Mucosa of gallbladder (tissue), 1 donor: ENCODE measurements around the gene ANKRD13B. TPM values are rescaled to one million over a fixed set of nuclear protein-coding genes. Genes with fewer than 3 reads are reported as not detected.
A peak's percentile ranks its signal among the peaks of the same experiment; 100 is the strongest.
"Not testable (repeated sequence)": the region's sequence is repeated elsewhere in the genome, so short reads cannot be mapped to it uniquely, and the experiment has no call there.

Experiments used
- DNase-seq: peaks from one replicate; pipeline ENCODE4 v3.0.0-alpha.2; 2020; ENCODE audit warnings: low spot score
- total RNA-seq: library from RNA; stranded (reverse); gene quantifications from one replicate; pipeline ENCODE4 v1.2.1, GENCODE V29; 2021
- donor health status: DM: no; HTN: no; CAD: no.

ANKRD13B gene
- 13.4 TPM for total RNA-seq

GRCh38 chr17:29592850-29593551 lies at the start of gene ANKRD13B:
Gene ANKRD13B (plus strand): TSS chr17:29593132. CDS start chr17:29593622, 490 bp downstream.
- no peak for DNase-seq

- no peak for DNase-seq
These were observed 48.9 kb upstream of the ANKRD13B start for GRCh38 chr17:29544066-29544465.

- DNase-seq = no peak
These were observed 46.8 kb upstream of the ANKRD13B start for GRCh38 chr17:29546085-29546484.

- no peak for DNase-seq
These were observed 46.1 kb upstream of the ANKRD13B start for GRCh38 chr17:29546830-29547229.

- no peak for DNase-seq
These were observed 43.6 kb upstream of the ANKRD13B start for GRCh38 chr17:29549177-29549923.

GRCh38 chr17:29555840-29556239 lies 37.1 kb upstream of the ANKRD13B start:
- no peak for DNase-seq

- DNase-seq = no peak
These were observed 35.7 kb upstream of the ANKRD13B start for GRCh38 chr17:29557085-29557738.

GRCh38 chr17:29557739-29558116 lies 35.2 kb upstream of the ANKRD13B start:
- DNase-seq = no peak

- not testable (repeated sequence) for DNase-seq
These were observed 34.8 kb upstream of the ANKRD13B start for GRCh38 chr17:29558139-29558538.

GRCh38 chr17:29559640-29560039 lies 33.3 kb upstream of the ANKRD13B start:
- no peak for DNase-seq

GRCh38 chr17:29560316-29560715 lies 32.6 kb upstream of the ANKRD13B start:
- no peak for DNase-seq

GRCh38 chr17:29561554-29562517 lies 31.1 kb upstream of the ANKRD13B start:
- DNase-seq = no peak

GRCh38 chr17:29562615-29563014 lies 30.3 kb upstream of the ANKRD13B start:
- no peak for DNase-seq

GRCh38 chr17:29563816-29564215 lies 29.1 kb upstream of the ANKRD13B start:
- DNase-seq = no peak

GRCh38 chr17:29565643-29566472 lies 27.1 kb upstream of the ANKRD13B start:
- DNase-seq = no peak

- DNase-seq = peak; percentile 67
These were observed 26.2 kb upstream of the ANKRD13B start, which contains the start of gene ABHD15 for GRCh38 chr17:29566473-29567303. Gene ABHD15 (minus strand): TSS chr17:29567037. CDS start chr17:29566966, 71 bp downstream.

GRCh38 chr17:29567304-29567553 lies 25.7 kb upstream of the ANKRD13B start:
- DNase-seq = no peak

GRCh38 chr17:29567554-29568330 lies 25.2 kb upstream of the ANKRD13B start:
- DNase-seq = peak; percentile 68
